ENCODE data around the gene PHF11. TPM values are rescaled to one million over a fixed set of nuclear protein-coding genes. Genes with fewer than 3 reads are reported as not detected.

The PHF11 gene
- polyA plus RNA-seq, 3 donors = 63.4 to 68.8 (median 68.4) TPM

- Histone ChIP-seq H3K27me3 (ENCODE audit: control insufficient read depth in 2 of 2, insufficient read depth in 2 of 2, low read length in 2 of 2) (no peaks in the 10 kb centered on the region), H3K79me2 (ENCODE audit: insufficient read depth, low read length) (no peaks in the 10 kb centered on the region), H2AFZ (ENCODE audit: insufficient read depth, low read depth, low read length, poor library complexity, severe bottlenecking) (no peak overlapping the region), H3K27ac (ENCODE audit: low read depth in 1 of 2, low read length in 2 of 2) (no peak overlapping the region), H3K4me2 (replicated peaks; ENCODE audit: extremely low read depth, low read length, poor library complexity, severe bottlenecking) (no peak overlapping the region), H4K20me1 (ENCODE audit: insufficient read depth, low read length) (no peaks in the 10 kb centered on the region), H3K9ac (ENCODE audit: insufficient read depth, low read length, poor library complexity, severe bottlenecking) (no peak overlapping the region), H3K4me1 (ENCODE audit: control insufficient read depth in 1 of 2, insufficient read depth in 2 of 2, low read length in 2 of 2) (peaks cover 13 to 16% of the 10 kb centered on the region in 2 donors), H3K4me3 (replicated peaks in 1 of 3; ENCODE audit: low read depth in 2 of 3, low read length in 3 of 3) (no peak overlapping the region), H3K36me3 (replicated peaks in 1 of 2; ENCODE audit: control insufficient read depth in 1 of 2, insufficient read depth in 2 of 2, low read length in 2 of 2) (peaks cover 35 to 66% of the 10 kb centered on the region in 2 donors), H3K9me3 (replicated peaks in 1 of 2; ENCODE audit: control insufficient read depth in 1 of 2, insufficient read depth in 1 of 2, low read length in 2 of 2) (no peaks in the 10 kb centered on the region)
- peaks cover 0 to 3% (median 0%) of the 10 kb centered on the region in 3 donors for H3K27me3 Mint-ChIP-seq (ENCODE audit: low read depth in 3 of 3)
- peaks cover 59 to 64% of the 10 kb centered on the region in 2 donors for H3K36me3 Mint-ChIP-seq
- H3K4me3 Mint-ChIP-seq = no peak overlapping the region
- no peak for DNase-seq
- no peak overlapping the region for H3K27ac Mint-ChIP-seq
- no peaks in the 10 kb centered on the region for H3K9me3 Mint-ChIP-seq
- WGBS (ENCODE audit: insufficient coverage) = 90% methylated on average over 6 of the region's 15 CpGs
- H3K4me1 Mint-ChIP-seq = peaks cover 8% of the 10 kb centered on the region
- intact Hi-C loops (cut with micrococcal nuclease) = no loop called here
- TF ChIP-seq CTCF (IDR thresholded peaks at IDR 0.05) = no peak
Observed at GRCh38 chr13:49549289-49549688, 53.5 kb downstream of the PHF11 start.

- peak; percentile 18 to 50 (median 44) for DNase-seq
- peak overlapping the region in 1 of 2 donors; percentile 82 for H3K4me3 Mint-ChIP-seq
- peaks cover 60 to 64% of the 10 kb centered on the region in 2 donors for H3K36me3 Mint-ChIP-seq
- Histone ChIP-seq H3K9ac (ENCODE audit: insufficient read depth, low read length, poor library complexity, severe bottlenecking) (no peak overlapping the region), H3K4me3 (replicated peaks in 1 of 3; ENCODE audit: low read depth in 2 of 3, low read length in 3 of 3) (peak overlapping the region; percentile 8 to 59 (median 43)), H3K27me3 (ENCODE audit: control insufficient read depth in 2 of 2, insufficient read depth in 2 of 2, low read length in 2 of 2) (no peaks in the 10 kb centered on the region), H3K27ac (ENCODE audit: low read depth in 1 of 2, low read length in 2 of 2) (peak overlapping the region; percentile 1 to 53), H3K79me2 (ENCODE audit: insufficient read depth, low read length) (no peaks in the 10 kb centered on the region), H3K9me3 (replicated peaks in 1 of 2; ENCODE audit: control insufficient read depth in 1 of 2, insufficient read depth in 1 of 2, low read length in 2 of 2) (no peaks in the 10 kb centered on the region), H4K20me1 (ENCODE audit: insufficient read depth, low read length) (no peaks in the 10 kb centered on the region), H3K4me1 (ENCODE audit: control insufficient read depth in 1 of 2, insufficient read depth in 2 of 2, low read length in 2 of 2) (peaks cover 13 to 16% of the 10 kb centered on the region in 2 donors), H3K36me3 (replicated peaks in 1 of 2; ENCODE audit: control insufficient read depth in 1 of 2, insufficient read depth in 2 of 2, low read length in 2 of 2) (peaks cover 33 to 65% of the 10 kb centered on the region in 2 donors), H3K4me2 (replicated peaks; ENCODE audit: extremely low read depth, low read length, poor library complexity, severe bottlenecking) (peak overlapping the region; percentile 72), H2AFZ (ENCODE audit: insufficient read depth, low read depth, low read length, poor library complexity, severe bottlenecking) (peak overlapping the region; percentile 54)
- H3K27me3 Mint-ChIP-seq (ENCODE audit: low read depth in 3 of 3) = peaks cover 0 to 3% (median 0%) of the 10 kb centered on the region in 3 donors
- 0% methylated on average over 7 of the region's 10 CpGs for WGBS (ENCODE audit: insufficient coverage)
- no peak for TF ChIP-seq CTCF (IDR thresholded peaks at IDR 0.05)
- peak overlapping the region; percentile 17 to 91 (median 79) for H3K27ac Mint-ChIP-seq
- H3K4me1 Mint-ChIP-seq = peaks cover 8% of the 10 kb centered on the region
- H3K9me3 Mint-ChIP-seq = no peaks in the 10 kb centered on the region
- intact Hi-C loops (cut with micrococcal nuclease) = no loop called here
Observed at GRCh38 chr13:49550942-49551644, 55.3 kb downstream of the PHF11 start.

Data from CD14-positive monocyte (primary cell).